Measurements from ENCODE around the gene RBM34. TPM values are rescaled to one million over a fixed set of nuclear protein-coding genes. Genes with fewer than 3 reads are reported as not detected.
"Not testable (repeated sequence)": the region's sequence is repeated elsewhere in the genome, so short reads cannot be mapped to it uniquely, and the experiment has no call there.

Gene RBM34
- total and polyA plus RNA-seq, 2 experiments from 2014 or later, result 54.4 to 75.4 TPM

DNA sequence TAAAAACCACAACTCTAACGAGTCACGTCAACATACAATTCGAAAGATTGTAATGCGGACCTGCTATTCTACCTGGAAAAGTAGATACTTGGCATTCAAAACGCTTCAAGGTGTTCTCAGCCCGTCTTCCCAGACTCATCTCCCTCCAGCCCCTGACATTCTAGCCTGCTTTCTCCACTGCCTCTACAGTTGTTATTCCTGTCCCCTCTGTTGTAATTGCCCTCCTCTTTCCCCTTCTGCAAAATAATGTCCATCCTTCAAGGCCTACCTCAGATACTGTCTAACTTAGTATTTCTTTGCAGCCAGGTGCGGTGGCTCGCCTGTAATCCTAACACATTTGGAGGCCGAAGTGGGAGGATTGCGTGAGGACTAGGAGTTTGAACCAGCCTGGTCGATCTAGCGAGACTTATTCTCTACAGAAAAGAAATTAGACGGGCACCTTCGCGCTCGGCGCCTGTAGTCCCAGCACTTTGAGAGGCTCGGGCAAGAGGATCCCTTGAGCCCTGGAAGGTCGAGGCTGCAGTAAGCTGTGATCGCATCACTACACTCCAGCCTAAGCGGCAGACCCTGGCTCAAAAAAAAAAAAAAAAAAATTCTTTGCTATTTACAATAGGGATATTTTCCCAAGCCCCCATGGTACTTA, 756 bp upstream of the RBM34 start:
- Histone ChIP-seq H3K27me3 (no peaks in the 10 kb centered on the region), H3K4me2 (peak overlapping the region; percentile 84), H3K4me3 (peak overlapping the region; percentile 73), H3K4me1 (ENCODE audit: insufficient read depth) (peaks cover 19% of the 10 kb centered on the region), H3K9me3 (ENCODE audit: low read depth) (no peaks in the 10 kb centered on the region), H4K20me1 (ENCODE audit: insufficient read depth, poor library complexity, severe bottlenecking) (no peaks in the 10 kb centered on the region), H3K79me2 (peaks cover 29% of the 10 kb centered on the region), H3K9me2 (replicated peaks; ENCODE audit: insufficient read depth) (no peaks in the 10 kb centered on the region), H2AFZ (peak overlapping the region; percentile 80), H3K27ac (peak overlapping the region; percentile 93), H3K36me3 (replicated peaks; ENCODE audit: insufficient read depth, low read depth) (no peaks in the 10 kb centered on the region)
- 68% methylated on average over 21 of the region's 21 CpGs for WGBS (ENCODE audit: low lambda C conversion rate, missing lambda C conversion rate)
- DNase-seq (ENCODE audit: low spot score), result no peak
- TF ChIP-seq EZH2 (IDR thresholded peaks at IDR 0.05; ENCODE audit: borderline replicate concordance), result no peak
- TF ChIP-seq EZH2phosphoT487 (IDR thresholded peaks at IDR 0.05; ENCODE audit: low read depth, severe bottlenecking, unreplicated experiment), result no peak
- TF ChIP-seq, protein P1, sequence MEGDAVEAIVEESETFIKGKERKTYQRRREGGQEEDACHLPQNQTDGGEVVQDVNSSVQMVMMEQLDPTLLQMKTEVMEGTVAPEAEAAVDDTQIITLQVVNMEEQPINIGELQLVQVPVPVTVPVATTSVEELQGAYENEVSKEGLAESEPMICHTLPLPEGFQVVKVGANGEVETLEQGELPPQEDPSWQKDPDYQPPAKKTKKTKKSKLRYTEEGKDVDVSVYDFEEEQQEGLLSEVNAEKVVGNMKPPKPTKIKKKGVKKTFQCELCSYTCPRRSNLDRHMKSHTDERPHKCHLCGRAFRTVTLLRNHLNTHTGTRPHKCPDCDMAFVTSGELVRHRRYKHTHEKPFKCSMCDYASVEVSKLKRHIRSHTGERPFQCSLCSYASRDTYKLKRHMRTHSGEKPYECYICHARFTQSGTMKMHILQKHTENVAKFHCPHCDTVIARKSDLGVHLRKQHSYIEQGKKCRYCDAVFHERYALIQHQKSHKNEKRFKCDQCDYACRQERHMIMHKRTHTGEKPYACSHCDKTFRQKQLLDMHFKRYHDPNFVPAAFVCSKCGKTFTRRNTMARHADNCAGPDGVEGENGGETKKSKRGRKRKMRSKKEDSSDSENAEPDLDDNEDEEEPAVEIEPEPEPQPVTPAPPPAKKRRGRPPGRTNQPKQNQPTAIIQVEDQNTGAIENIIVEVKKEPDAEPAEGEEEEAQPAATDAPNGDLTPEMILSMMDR (IDR thresholded peaks at IDR 0.05; ENCODE audit: poor library complexity), result no peak

DNA sequence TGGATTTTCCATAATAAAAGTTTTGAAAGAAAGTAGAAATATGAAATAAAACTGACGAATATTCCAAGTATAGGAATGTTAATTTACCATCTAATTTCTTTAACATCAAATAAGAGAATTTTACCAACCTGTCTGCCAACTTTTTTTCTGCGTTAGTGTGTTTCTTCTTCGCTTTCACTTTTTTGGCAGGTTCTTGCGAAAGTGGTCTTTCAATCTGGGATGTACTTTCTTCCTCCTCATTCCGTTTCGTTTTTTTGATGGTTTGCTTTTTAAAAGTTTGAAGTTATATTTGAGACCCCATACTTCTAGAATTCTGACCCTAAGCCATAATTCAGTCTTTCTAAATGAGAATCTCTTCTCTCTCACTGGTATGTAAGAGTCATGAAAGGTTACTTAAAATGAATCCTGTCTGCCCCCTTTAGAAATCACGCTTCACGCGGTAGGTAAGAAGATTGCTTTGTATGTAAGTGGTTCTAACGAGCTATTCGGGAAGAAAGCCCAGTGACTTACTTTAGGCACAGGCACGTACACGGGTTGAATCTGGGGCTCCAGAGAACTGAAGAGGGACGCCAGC, 580 bp downstream of the RBM34 start:
- peak overlapping the region; percentile 93 for H3K27ac ChIP-seq
- no peaks in the 10 kb centered on the region for H3K27me3 ChIP-seq
- H3K9me2 ChIP-seq (replicated peaks; ENCODE audit: insufficient read depth), result no peaks in the 10 kb centered on the region
- H3K9me3 ChIP-seq (ENCODE audit: low read depth), result no peaks in the 10 kb centered on the region
- H3K36me3 ChIP-seq (replicated peaks; ENCODE audit: insufficient read depth, low read depth), result no peaks in the 10 kb centered on the region
- no peaks in the 10 kb centered on the region for H4K20me1 ChIP-seq (ENCODE audit: insufficient read depth, poor library complexity, severe bottlenecking)
- H3K79me2 ChIP-seq, result peaks cover 29% of the 10 kb centered on the region
- H3K4me1 ChIP-seq (ENCODE audit: insufficient read depth), result peaks cover 19% of the 10 kb centered on the region
- peak overlapping the region; percentile 75 for H2AFZ ChIP-seq
- TF ChIP-seq, protein P1 (IDR thresholded peaks at IDR 0.05; ENCODE audit: poor library complexity), result no peak
- TF ChIP-seq EZH2 (IDR thresholded peaks at IDR 0.05; ENCODE audit: borderline replicate concordance) (no peak), EZH2phosphoT487 (IDR thresholded peaks at IDR 0.05; ENCODE audit: low read depth, severe bottlenecking, unreplicated experiment) (no peak)
- peak overlapping the region; percentile 78 for H3K4me2 ChIP-seq
- WGBS (ENCODE audit: low lambda C conversion rate, missing lambda C conversion rate), result 19% methylated on average over 14 of the region's 14 CpGs
- H3K4me3 ChIP-seq, result peak overlapping the region; percentile 73
- DNase-seq (ENCODE audit: low spot score), result no peak

DNA sequence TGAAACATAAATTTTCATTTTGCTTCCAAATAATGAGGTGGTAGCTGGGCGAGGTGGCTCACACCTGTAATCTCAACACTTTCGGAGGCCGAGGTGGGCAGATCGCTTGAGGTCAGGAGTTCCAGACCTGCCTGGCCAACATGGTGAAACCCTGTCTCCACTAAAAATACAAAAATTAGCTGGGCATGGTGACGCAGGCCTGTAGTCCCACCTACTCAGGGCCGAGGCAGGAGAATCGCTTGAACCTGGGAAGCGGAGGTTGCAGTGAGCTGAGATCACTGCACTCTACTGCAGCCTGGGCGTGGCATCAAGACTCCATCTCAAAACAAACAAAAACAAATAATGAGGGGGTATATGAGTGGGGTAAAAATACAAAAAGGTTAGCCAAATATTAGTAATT, 1.1 kb downstream of the RBM34 start:
- not testable (repeated sequence) for H3K27me3 ChIP-seq; H3K36me3 ChIP-seq (replicated peaks; ENCODE audit: insufficient read depth, low read depth); H2AFZ ChIP-seq; H3K9me2 ChIP-seq (replicated peaks; ENCODE audit: insufficient read depth); H4K20me1 ChIP-seq (ENCODE audit: insufficient read depth, poor library complexity, severe bottlenecking); H3K9me3 ChIP-seq (ENCODE audit: low read depth); DNase-seq (ENCODE audit: low spot score)
- Histone ChIP-seq H3K4me1 (ENCODE audit: insufficient read depth) (peaks cover 19% of the 10 kb centered on the region), H3K4me2 (peak overlapping the region; percentile 78), H3K4me3 (peak overlapping the region; percentile 73), H3K79me2 (peaks cover 29% of the 10 kb centered on the region), H3K27ac (peak overlapping the region; percentile 93)
- 85% methylated on average over 9 of the region's 9 CpGs for WGBS (ENCODE audit: low lambda C conversion rate, missing lambda C conversion rate)

DNA sequence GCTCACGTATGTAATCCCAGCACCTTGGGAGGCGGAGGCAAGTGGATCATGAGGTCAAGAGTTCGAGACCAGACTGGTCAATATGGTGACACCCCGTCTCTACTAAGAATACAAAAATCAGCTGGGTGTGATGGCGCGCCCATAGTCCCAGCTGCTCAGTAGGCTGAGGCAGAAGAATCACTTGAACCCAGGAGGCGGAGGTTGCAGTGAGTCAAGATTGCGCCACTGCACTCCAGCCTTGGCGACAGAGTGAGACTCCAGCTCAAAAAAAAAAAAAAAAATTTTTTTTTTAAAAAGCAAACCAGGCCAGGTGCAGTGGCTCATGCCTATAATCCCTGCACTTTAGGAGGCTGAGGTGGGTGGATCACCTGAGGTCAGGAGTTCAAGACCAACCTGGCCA, 1.8 kb downstream of the RBM34 start:
- not testable (repeated sequence) for H3K9me3 ChIP-seq (ENCODE audit: low read depth)
- 99% methylated on average over 9 of the region's 9 CpGs for WGBS (ENCODE audit: low lambda C conversion rate, missing lambda C conversion rate)
- H3K4me1 ChIP-seq (ENCODE audit: insufficient read depth), result peaks cover 19% of the 10 kb centered on the region

More for the DNA sequence above, 1.8 kb downstream of the RBM34 start:
- not testable (repeated sequence) for H4K20me1 ChIP-seq (ENCODE audit: insufficient read depth, poor library complexity, severe bottlenecking); H3K27me3 ChIP-seq; H3K4me3 ChIP-seq; H3K27ac ChIP-seq; H3K9me2 ChIP-seq (replicated peaks; ENCODE audit: insufficient read depth); H3K36me3 ChIP-seq (replicated peaks; ENCODE audit: insufficient read depth, low read depth); H2AFZ ChIP-seq; DNase-seq (ENCODE audit: low spot score)
- H3K79me2 ChIP-seq, result peaks cover 29% of the 10 kb centered on the region
- H3K4me2 ChIP-seq, result peak overlapping the region; percentile 78

Data from hepatocyte (in vitro differentiated cells).